Kidney capillary endothelial cell (primary cell): ENCODE results near the gene SCAMP4.

Experiments
- DNase-seq: peaks from one replicate; pipeline ENCODE4 v3.0.0-alpha.2; 2018; ENCODE audit warnings: low spot score

Gene SCAMP4

DNA sequence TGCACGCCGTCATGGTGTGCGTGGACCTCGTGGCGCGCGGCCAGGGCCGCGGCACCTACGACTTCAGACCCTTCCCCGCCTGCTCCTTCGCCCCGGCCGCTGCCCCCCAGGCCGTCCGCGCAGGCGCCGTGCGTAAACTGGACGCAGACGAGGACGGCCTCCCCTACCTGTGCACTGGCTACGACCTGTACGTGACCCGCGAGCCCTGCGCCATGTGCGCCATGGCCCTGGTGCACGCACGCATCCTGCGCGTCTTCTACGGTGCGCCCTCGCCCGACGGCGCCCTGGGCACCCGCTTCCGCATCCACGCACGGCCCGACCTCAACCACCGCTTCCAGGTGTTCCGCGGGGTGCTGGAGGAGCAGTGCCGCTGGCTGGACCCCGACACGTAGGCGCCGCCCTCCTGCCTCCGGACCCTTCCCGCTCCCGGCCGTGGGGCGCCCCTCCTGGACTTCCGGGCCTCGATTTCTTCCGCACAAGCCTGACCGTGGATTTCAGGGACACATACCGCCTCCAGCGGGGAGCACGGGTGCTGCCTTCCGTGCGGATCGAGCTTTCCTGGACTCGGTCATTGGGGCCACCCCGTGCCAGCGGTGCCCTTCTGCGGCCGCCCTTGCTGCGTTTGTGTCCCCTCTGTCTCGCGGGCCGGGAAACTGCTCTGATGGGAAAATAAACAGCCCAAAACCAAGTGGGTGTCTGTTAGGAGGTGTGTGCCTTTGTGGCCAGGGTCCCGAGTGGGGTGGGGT lies 7.7 kb downstream of the SCAMP4 start:
- DNase-seq: no peak

GRCh38 chr19:1913781-1914577 lies 8.8 kb downstream of the SCAMP4 start:
- no peak for DNase-seq

GRCh38 chr19:1914826-1915341 lies 9.7 kb downstream of the SCAMP4 start:
- DNase-seq: no peak

- DNase-seq: no peak
Measured at GRCh38 chr19:1917146-1917545, 11.9 kb downstream of the SCAMP4 start.

- DNase-seq: no peak
Measured at GRCh38 chr19:1917926-1918325, 12.7 kb downstream of the SCAMP4 start.

- no peak for DNase-seq
Measured at GRCh38 chr19:1918975-1919374, 13.8 kb downstream of the SCAMP4 start.

DNA sequence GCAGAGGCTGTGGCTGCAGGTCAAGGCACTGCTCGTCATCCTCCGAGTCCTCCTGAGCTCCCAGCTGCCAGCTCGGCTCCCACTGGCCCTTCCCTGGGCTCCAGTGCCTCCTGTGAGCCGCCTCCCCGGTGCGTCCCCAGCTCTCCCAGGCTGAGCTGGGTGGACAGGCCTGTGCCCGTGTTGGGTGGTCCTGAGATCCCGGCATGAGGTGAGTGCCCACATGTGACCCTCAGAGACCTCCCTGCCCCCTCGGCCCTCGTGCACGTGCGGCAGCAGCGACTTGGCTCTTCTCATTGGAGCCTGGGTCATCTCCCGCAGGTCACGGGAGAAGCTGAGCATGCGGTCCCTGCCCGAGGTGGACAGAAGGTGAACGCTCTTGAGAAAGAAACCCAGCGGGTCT lies 15.4 kb downstream of the SCAMP4 start:
- DNase-seq: no peak

- no peak for DNase-seq
Measured at GRCh38 chr19:1921326-1921725, 16.1 kb downstream of the SCAMP4 start.

GRCh38 chr19:1921825-1922224 lies 16.6 kb downstream of the SCAMP4 start:
- DNase-seq: no peak

GRCh38 chr19:1922803-1923202 lies 17.6 kb downstream of the SCAMP4 start:
- no peak for DNase-seq

DNA sequence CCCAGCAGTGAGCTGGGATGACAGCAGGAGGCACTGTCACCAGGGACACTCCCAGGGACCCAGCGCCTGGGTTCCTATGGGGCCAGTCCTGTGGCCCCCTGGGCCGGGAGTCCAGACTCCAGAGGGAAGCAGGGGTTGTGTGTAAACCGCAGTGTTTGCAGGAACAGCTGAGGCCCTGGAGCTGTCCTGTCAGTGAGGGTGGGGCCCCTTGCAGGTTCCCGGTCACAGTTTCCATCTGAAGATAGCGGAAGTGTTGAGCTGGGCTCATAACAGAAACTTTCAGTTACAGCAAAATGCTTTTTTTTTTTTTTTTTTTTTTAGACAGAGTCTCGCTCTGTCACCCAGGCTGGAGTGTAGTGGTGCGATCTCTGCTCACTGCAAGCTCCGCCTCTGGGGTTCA lies 18.1 kb downstream of the SCAMP4 start:
- no peak for DNase-seq

GRCh38 chr19:1924320-1924961 lies 19.2 kb downstream of the SCAMP4 start:
- no peak for DNase-seq

DNA sequence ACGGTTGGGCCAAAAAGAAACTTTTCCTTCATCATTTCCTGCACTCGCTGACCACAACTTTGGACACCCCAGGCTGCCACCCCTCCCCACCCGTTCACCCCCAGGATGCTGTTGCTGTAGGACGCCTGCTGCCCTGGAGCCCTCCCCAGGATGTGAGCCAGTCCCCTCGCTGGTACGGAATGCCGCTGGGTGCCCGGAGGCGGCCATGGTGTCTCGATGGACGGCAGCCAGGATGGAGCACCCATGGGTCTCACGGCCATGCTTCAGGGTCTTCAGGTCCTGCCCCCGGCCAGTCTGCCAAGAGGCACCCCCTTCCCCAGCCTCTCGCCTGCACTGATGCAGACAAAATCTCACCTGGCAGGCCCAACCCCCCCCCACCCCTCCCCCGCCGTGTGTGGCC lies 20.3 kb downstream of the SCAMP4 start:
- no peak for DNase-seq

- peak; percentile 76 for DNase-seq
Measured at GRCh38 chr19:1929021-1929742, 24.0 kb downstream of the SCAMP4 start.

DNA sequence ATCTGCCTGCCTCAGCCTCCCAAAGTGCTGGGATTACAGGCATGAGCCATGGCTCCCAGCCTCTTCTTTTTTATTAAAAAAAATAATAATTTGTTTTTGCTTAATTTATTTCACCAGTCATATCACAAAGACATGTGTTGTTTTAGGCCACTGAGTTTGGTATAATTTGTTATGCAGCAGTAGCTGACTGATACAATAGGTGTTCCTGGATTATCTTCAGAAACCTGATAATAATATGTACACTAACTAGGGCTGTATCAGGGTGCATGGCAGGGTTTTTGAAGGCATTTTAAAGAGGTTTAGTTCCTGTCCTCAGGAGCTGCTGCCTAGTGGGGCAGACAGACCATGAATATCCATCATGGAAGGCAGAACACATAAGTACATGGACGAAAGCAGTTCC lies 26.2 kb downstream of the SCAMP4 start:
- DNase-seq: no peak

DNA sequence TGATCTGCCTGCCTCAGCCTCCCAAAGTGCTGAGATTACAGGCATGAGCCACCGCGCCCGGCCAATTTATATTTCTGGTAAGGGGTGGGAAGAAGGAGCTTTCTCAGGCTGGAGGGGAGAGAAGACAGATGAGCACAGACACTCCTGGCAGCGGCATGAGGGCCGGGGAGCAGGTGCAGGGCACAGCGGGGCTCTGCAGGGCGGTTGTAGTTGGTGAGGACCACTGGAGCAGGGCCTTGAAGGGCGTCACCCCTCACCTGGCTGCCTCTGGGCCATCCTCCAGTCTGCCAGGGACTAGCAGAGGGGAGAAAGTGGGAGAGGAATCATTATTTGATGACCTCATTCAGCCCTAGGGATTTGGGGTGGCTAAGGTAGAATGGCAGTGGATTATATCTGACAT lies 27.2 kb downstream of the SCAMP4 start:
- no peak for DNase-seq

DNA sequence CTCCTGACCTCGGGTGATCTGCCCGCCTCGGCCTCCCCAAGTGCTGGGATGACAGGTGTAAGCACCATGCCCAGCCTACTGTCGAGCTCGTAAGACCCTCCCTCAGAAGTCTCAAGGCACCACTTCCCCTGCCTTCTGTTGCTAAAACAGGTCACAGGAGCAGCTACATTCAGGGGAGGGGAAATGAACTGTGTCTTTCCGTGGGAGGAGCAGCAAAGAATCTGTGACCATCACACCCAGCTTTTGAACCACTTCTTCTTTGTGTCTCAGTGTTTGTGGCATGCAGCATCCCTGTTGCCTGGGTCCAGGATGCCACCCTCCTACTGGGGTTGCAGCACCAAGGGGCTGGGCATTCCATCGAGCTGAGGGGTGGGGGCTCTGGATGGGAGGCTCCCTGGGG lies 28.0 kb downstream of the SCAMP4 start:
- DNase-seq: no peak

DNA sequence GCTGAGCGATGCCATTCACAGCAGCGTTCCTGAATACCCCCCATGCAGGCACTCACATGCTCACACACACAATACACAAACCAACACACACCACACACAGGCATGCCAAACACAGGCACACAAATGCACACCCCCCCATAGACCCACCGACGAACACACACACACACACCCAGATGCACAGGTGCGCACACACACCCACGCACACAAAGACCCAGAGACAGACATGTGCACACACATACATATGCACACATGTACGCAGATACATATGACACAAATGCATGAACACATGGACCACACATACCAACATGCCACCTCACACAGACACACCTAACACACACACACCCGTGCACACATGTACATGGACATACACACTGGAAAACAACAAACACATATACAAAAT lies 28.7 kb downstream of the SCAMP4 start:
- DNase-seq: no peak

- peak; percentile 46 for DNase-seq
Measured at GRCh38 chr19:1935484-1936208, 30.4 kb downstream of the SCAMP4 start.

DNA sequence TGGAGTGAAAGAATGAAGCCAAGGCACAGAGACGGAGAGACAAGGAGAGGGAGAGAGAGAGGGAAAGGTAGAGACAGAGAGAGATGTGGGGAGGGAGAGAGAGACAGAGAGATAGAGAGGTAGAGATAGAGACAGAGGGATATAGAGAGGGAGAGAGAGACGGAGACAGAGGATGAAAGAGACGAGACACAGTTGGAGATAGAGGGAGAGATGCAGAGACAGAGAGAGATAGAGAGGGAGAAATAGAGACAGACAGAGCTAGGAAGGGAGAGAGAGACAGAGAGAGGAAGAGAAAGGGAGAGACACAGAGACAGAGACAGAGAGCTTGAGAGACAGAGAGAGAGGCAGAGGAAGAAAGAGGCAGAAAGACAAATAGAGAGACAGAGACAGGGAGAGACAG lies 31.2 kb downstream of the SCAMP4 start:
- DNase-seq: no peak

- no peak for DNase-seq
Measured at GRCh38 chr19:1936916-1937610, 31.9 kb downstream of the SCAMP4 start.
